Gastroesophageal sphincter (tissue), 4 donors: ENCODE measurements around the gene MT1X. TPM values are rescaled to one million over a fixed set of nuclear protein-coding genes. Genes with fewer than 3 reads are reported as not detected.

Experiments used
- ATAC-seq: fragments of 150-250 bp; one replicate; pipeline ENCODE4 v1.9.1; 2016; ENCODE audit warnings: mild to moderate bottlenecking, moderate library complexity
- H3K27ac ChIP-seq, 4 donors: fragments of 200-600 bp; sonication (generic) in 3 of 4; 1 replicate in 3 of 4; 2 replicates in 1 of 4; pipeline ENCODE4 v1.5.1; 2016 to 2019
- H3K27me3 ChIP-seq: fragments of 200-600 bp; sonication (generic); one replicate; pipeline ENCODE4 v1.5.1; 2019
- H3K36me3 ChIP-seq, 2 donors: fragments of 200-600 bp; sonication (generic); one replicate each; pipeline ENCODE4 v1.5.1; 2019; ENCODE audit warnings: control low read depth in 1 of 2
- H3K4me1 ChIP-seq, 3 donors: fragments of 200-600 bp; sonication (generic); 1 replicate in 2 of 3; 2 replicates in 1 of 3; pipeline ENCODE4 v1.5.1; 2016 to 2019; ENCODE audit warnings: control low read depth in 2 of 3
- H3K4me3 ChIP-seq, 2 donors: fragments of 200-600 bp; sonication (generic); one replicate each; pipeline ENCODE4 v1.5.1; 2019; ENCODE audit warnings: mild to moderate bottlenecking in 1 of 2, moderate library complexity in 1 of 2
- H3K9me3 ChIP-seq, 3 donors: fragments of 200-600 bp; sonication (generic); one replicate each; pipeline ENCODE4 v1.5.1; 2017 to 2019; ENCODE audit warnings: control low read depth in 2 of 3
- EP300 ChIP-seq: sonication (generic); formaldehyde crosslinking; IDR thresholded peaks from one replicate; pipeline ENCODE4 v1.6.1; 2017; ENCODE audit warnings: antibody characterized with exemption, mild to moderate bottlenecking
- POLR2A ChIP-seq, 2 donors: fragments of 450-650 bp; IDR thresholded peaks; one replicate each; pipeline ENCODE4 v1.6.1; 2017; ENCODE audit warnings: antibody characterized with exemption in 2 of 2, mild to moderate bottlenecking in 2 of 2, moderate library complexity in 1 of 2
- POLR2AphosphoS5 ChIP-seq: sonication (generic); formaldehyde crosslinking; IDR thresholded peaks from one replicate; pipeline ENCODE4 v1.6.1; 2017; ENCODE audit warnings: antibody characterized with exemption
- WGBS, 2 donors: methylation state at CpG; one replicate each; pipeline ENCODE4 v1.1.5; 2018; ENCODE audit warnings: low coverage in 1 of 2; 5-methylcytosine and 5-hydroxymethylcytosine counted together
- total RNA-seq, 4 donors: library from RNA; depleted of rRNA; stranded (reverse); fragments of >200 nt; gene quantifications; one replicate each; pipeline ENCODE4 v1.1.0, GENCODE V29; 2016
- TF ChIP-seq, protein P1 (sequence below), 4 experiments: fragments of 200-600 bp in 2 of 4; fragments of 450-650 bp in 2 of 4; sonication (generic) in 1 of 4; IDR thresholded peaks; one replicate each; pipeline ENCODE4 v1.5.1; 2017 to 2019; ENCODE audit warnings: antibody characterized with exemption in 4 of 4, mild to moderate bottlenecking in 2 of 4, moderate library complexity in 2 of 4

The MT1X gene
- total RNA-seq, 4 donors from 2014 or later: 265 to 685 (median 330) TPM

DNA sequence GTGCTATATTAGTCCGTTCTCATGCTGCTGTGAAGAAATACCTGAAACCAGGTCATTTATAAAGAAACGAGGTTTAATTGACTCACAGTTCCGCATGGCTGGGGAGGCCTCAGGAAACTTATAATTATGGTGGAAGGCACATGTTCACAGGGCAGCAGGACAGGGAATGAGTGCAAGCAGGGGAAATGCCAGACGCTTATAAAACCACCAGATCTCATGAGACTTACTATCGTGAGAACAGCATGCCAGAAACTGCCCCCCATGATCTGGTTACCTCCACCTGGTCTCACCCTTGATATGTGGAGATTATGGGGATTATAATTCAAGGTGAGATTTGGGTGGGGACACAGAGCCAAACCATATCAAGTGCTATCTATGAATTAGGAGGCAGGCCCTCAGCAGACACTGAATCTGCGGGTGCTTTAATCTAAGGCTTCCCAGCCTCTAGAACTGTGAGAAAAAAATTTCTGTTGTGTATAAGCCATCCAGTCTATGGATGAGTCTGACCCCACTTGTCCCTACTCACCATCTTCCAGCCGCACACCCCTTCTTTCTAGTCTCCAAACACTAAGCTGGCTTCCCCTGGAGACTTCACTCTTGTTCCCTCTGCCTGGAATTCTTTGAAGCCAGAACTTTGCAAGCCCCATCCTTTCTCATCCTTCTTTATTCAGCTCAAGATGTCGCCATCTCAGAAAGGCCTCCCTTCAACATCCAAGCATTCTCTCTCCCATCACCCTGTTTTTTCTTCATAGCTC, 46.9 kb downstream of the MT1X start:
- no peaks in the 10 kb centered on the region for H3K27me3 ChIP-seq
- ATAC-seq: peak; percentile 17
- no peak for TF ChIP-seq POLR2A (IDR thresholded peaks at IDR 0.05)
- TF ChIP-seq POLR2AphosphoS5: no peak
- TF ChIP-seq, protein P1, sequence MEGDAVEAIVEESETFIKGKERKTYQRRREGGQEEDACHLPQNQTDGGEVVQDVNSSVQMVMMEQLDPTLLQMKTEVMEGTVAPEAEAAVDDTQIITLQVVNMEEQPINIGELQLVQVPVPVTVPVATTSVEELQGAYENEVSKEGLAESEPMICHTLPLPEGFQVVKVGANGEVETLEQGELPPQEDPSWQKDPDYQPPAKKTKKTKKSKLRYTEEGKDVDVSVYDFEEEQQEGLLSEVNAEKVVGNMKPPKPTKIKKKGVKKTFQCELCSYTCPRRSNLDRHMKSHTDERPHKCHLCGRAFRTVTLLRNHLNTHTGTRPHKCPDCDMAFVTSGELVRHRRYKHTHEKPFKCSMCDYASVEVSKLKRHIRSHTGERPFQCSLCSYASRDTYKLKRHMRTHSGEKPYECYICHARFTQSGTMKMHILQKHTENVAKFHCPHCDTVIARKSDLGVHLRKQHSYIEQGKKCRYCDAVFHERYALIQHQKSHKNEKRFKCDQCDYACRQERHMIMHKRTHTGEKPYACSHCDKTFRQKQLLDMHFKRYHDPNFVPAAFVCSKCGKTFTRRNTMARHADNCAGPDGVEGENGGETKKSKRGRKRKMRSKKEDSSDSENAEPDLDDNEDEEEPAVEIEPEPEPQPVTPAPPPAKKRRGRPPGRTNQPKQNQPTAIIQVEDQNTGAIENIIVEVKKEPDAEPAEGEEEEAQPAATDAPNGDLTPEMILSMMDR (IDR thresholded peaks at IDR 0.05): no peak
- TF ChIP-seq EP300: no peak

DNA sequence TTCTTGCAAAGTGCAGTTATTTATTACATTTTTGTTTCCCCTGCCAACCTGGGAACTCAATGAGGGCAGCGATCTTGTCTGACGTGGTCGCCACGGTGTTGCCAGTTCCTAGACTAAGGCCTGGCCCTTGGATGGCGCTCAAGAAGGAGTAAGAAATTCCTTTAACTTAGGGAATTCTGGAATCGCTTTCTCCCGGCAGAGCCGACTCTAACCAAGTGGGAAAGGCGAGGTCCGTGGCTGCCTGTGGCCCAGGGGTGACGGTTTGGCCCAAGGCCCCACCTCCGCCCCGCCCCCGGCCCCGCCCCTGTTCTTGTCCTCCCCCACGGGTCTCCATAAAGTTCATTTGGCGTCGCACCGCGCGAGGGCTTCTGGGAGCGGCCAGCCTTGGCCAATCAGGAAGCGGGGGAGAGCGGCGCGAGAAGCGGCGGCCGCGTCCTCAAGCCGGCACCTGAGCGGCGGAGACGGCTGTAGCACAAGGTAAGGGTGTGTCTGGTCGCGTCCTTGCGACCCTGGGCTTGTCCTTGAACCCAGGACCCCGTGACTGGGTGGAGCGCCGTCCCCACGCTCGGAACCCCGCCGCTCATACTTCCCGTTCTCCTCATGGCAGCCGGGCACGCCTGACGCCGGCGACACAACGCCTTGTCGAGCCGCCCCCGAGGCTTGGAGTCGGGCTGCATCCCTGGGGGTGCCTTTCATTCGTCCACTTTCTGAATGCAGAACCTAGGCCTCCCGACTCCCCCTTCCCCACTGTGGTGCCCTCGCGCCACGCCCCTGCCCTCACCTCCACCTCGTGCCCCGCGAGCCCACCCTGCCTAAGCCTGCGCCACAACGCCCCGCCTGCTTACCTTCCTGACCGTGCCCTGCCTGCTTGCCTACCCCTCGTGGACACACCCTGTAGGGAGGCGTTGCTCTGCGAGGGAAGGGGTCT, 47.7 kb downstream of the MT1X start, which contains the start of gene NUP93:
Gene NUP93, plus strand, starts transcription at position 395 of the 928 bp plus-strand sequence. CDS start 18,119 bp downstream, outside the sequence.
- TF ChIP-seq, protein P1 (IDR thresholded peaks at IDR 0.05): no peak
- peak; percentile 84 for TF ChIP-seq POLR2AphosphoS5
- TF ChIP-seq POLR2A (IDR thresholded peaks at IDR 0.05): peak in 1 of 2 donors; percentile 54
- TF ChIP-seq EP300: no peak
- Histone ChIP-seq H3K4me3 (peak within 1 kb of the TSS; percentile 57 to 69), H3K27me3 (no peaks in the 10 kb centered on the region), H3K36me3 (no peaks in the 10 kb centered on the region), H3K4me1 (peaks cover 0 to 43% (median 10%) of the 10 kb centered on the region in 3 donors), H3K27ac (peak within 1 kb of the TSS; percentile 75 to 87 (median 80)), H3K9me3 (no peaks in the 10 kb centered on the region)
- 0 to 2% methylated on average over 4 to 17 of the region's 70 CpGs for WGBS, 2 donors
- peak; percentile 97 for ATAC-seq

More for the DNA sequence above, 46.9 kb downstream of the MT1X start:
- 34 to 52% methylated on average over 6 to 8 of the region's 8 CpGs for WGBS, 2 donors
- peak overlapping the region; percentile 75 to 87 (median 80) for H3K27ac ChIP-seq
- H3K4me3 ChIP-seq: peak overlapping the region; percentile 57 to 69
- no peaks in the 10 kb centered on the region for H3K9me3 ChIP-seq
- peaks cover 0 to 43% (median 10%) of the 10 kb centered on the region in 3 donors for H3K4me1 ChIP-seq
- H3K36me3 ChIP-seq: no peaks in the 10 kb centered on the region

DNA sequence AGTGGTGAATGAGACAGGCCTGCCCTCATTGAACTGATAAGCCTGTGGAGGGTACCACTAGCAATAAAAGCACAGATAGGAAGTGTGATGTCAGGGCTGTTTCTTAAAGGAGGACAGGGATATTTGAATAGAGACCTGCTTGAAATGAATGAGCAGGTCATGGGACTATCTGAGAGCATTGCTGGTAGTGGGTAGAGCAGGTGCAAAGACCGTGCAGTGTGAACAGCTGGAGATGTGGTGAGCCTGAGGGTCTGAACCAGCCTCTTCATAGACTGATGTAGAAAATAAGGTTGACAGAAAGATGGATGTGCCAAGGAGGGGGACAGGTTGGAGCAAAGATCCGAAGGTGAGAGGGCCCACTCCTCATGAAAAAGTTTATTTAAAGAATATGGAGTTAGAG, 50.1 kb downstream of the MT1X start:
- WGBS, 2 donors: 64 to 75% methylated on average over 2 of the region's 2 CpGs
- Histone ChIP-seq H3K27me3 (no peaks in the 10 kb centered on the region), H3K4me3 (no peak overlapping the region), H3K36me3 (no peaks in the 10 kb centered on the region), H3K4me1 (peaks cover 0 to 42% (median 10%) of the 10 kb centered on the region in 3 donors), H3K27ac (no peak overlapping the region), H3K9me3 (no peaks in the 10 kb centered on the region)
- no peak for ATAC-seq
- TF ChIP-seq, protein P1 (IDR thresholded peaks at IDR 0.05): no peak
- TF ChIP-seq POLR2A (IDR thresholded peaks at IDR 0.05) (no peak), POLR2AphosphoS5 (no peak), EP300 (no peak)

DNA sequence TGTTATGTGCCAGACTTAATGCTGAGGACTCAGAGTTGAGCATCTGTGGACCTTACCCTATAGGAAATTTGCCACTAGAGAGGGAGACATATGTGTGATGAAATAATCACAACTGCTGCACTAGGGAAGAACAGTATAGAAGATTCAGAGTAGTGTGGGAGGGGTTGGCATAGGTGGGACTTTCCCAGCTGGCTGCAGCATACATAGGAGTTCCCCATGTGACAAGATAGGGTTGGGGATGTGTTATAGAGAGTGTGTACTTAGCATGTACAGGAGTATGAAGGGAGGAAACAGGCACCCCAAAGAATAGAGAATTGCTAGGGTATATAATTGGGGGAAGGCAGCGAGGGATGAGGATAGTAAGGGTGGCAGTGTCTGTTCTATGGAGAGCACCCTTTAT, 50.6 kb downstream of the MT1X start:
- H3K4me1 ChIP-seq: peaks cover 0 to 38% (median 10%) of the 10 kb centered on the region in 3 donors
- no peak for ATAC-seq
- 100% methylated on average over 1 of the region's 1 CpG for WGBS, 2 donors
- TF ChIP-seq EP300: no peak
- TF ChIP-seq POLR2AphosphoS5: no peak
- TF ChIP-seq POLR2A (IDR thresholded peaks at IDR 0.05): no peak
- TF ChIP-seq, protein P1 (IDR thresholded peaks at IDR 0.05): no peak
- no peaks in the 10 kb centered on the region for H3K27me3 ChIP-seq
- no peak overlapping the region for H3K4me3 ChIP-seq
- no peaks in the 10 kb centered on the region for H3K36me3 ChIP-seq
- no peak overlapping the region for H3K27ac ChIP-seq
- no peaks in the 10 kb centered on the region for H3K9me3 ChIP-seq

Other genes starting within 250 kb of the MT1X start
- 10 to 100 TPM; 43.0 to 72.6 (median 55.6) TPM for gene NUDT21, start 231.1 kb upstream of the MT1X start, total RNA-seq
- gene OGFOD1, start 230.9 kb upstream of the MT1X start, total RNA-seq: 10 to 100 TPM; 40.6 to 55.1 (median 50.4) TPM
- gene BBS2, start 162.4 kb upstream of the MT1X start, total RNA-seq: 10 to 100 TPM; 29.4 to 51.2 (median 45.5) TPM
- not detected for gene MT4, start 117.4 kb upstream of the MT1X start, total RNA-seq
- gene MT3, start 92.9 kb upstream of the MT1X start, total RNA-seq: 1 to 10 TPM in 2 of 4 donors, not detected in 2; 2.0 to 3.6 TPM
- 100 to 1,000 TPM in 2 of 4 donors, 10 to 100 TPM in 2; 27.2 to 216 (median 119) TPM for gene MT2A, start 73.9 kb upstream of the MT1X start, total RNA-seq
- 100 to 1,000 TPM; 101 to 194 (median 144) TPM for gene MT1E, start 56.7 kb upstream of the MT1X start, total RNA-seq
- gene MT1M, start 49.8 kb upstream of the MT1X start, total RNA-seq: 10 to 100 TPM in 2 of 4 donors, 1 to 10 TPM in 2; 2.6 to 36.9 (median 6.9) TPM
- gene MT1A, start 43.8 kb upstream of the MT1X start, total RNA-seq: 100 to 1,000 TPM in 1 of 4 donors, 10 to 100 TPM in 1, 1 to 10 TPM in 1, not detected in 1; 9.9 to 171 (median 25.5) TPM
- not detected for gene MT1B, start 30.6 kb upstream of the MT1X start, total RNA-seq
- 1 to 10 TPM in 2 of 4 donors, not detected in 2; 1.7 to 4.6 TPM for gene MT1F, start 24.5 kb upstream of the MT1X start, total RNA-seq
- gene MT1G, start 14.4 kb upstream of the MT1X start, total RNA-seq: 10 to 100 TPM in 3 of 4 donors, not detected in 1; 16.0 to 40.0 (median 21.6) TPM
- gene MT1H, start 12.7 kb upstream of the MT1X start, total RNA-seq: not detected
- 10 to 100 TPM; 37.6 to 39.3 (median 38.9) TPM for gene NUP93, start 47.7 kb downstream of the MT1X start, total RNA-seq
- gene SLC12A3, start 182.7 kb downstream of the MT1X start, total RNA-seq: not detected
- 10 to 100 TPM; 41.2 to 87.5 (median 79.1) TPM for gene HERPUD1, start 249.7 kb downstream of the MT1X start, total RNA-seq